HG03103 (cell line): ENCODE results near the gene CLSTN2.

Experiments used
- ATAC-seq: cut with Tn5 transposase; IDR thresholded peaks from one replicate; pipeline ENCODE4 v1.9.1; 2021; ENCODE audit warnings: low read depth; ENCODE audit not compliant: unreplicated experiment

The CLSTN2 gene

DNA sequence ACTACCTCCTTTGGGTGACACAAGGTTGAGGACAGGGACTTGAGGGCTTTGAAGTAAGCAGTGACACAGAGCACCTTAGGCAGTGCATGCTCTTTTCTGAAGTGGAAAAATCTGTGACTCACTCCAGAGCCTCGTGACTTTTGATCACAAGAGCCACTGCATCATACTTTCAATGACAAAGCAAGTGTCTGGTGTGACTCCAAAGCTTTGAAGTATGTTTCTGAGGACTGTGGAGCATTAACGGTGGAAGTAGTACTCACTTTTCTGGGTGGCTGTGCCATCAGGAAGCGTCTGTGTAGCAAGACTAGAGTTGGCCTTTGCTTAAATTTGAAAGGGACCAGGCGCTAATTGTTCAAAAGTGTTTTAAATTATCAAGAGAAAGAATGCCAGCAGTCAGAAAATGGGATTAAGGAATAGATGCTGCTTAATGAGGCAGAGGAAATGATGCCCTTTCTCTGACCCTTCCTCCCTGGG, 532.2 kb downstream of the CLSTN2 start:
- ATAC-seq = no peak

DNA sequence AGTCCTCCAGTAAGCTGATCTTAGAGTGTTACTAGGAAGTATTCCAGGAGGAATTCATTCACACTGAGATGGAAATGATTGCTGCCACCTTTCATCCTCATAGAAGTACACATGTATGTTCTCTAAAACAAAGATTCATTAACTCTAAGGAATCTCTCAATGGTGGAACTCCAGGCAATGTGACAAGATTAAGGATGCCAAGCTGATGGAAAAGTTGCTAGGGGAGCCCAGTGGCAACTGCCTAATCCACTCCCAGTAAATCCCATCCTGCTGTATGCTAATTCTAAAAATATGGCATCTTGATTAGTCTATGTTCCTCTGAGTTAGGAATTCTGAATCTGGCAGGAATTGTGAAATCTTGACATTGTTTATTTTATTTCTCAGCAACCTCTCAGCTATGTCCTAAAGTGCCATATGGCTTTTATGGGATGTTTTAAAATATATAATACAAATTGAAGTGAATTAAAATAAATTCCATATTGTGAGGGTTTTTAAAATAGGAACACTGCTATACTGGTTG, 532.9 kb downstream of the CLSTN2 start:
- no peak for ATAC-seq

DNA sequence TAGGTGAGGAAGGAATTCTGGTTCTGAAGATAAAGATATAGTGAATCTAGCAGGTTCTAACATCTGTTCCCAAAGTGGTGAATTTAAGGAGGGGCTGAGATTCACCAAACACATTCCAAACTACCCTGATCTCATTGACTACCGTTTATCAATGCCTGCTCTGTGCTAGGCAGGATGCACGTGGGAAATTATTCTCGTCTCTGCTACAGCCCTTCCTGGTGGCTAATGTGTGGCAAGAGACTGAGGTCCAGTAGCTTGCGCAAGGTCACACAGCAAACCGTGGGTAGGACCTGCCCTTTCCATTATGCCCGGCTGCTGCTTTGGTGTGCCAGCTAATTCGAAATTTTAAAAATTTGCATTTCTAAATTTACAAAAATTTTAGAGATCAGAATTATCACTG, 533.4 kb downstream of the CLSTN2 start:
- ATAC-seq = no peak

DNA sequence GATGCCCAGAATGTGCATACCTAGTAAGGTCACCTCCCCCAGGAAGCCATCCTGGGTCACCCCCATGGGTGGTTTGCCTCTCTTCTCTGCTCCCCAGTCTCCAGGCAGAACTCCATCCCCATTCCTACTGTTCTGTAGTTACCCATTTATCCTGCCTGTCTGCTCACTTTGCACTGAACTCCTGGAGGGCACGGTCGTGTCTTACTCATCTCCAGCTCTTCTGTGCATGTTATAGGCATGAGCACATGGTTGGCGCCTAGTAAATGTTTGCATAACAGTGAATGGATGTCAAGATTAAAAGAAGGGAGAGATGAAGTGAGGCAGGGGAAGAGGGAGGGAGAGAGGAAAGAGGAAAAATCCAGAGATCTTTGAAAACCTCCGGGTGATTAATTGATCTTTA, 534.5 kb downstream of the CLSTN2 start:
- ATAC-seq = no peak

DNA sequence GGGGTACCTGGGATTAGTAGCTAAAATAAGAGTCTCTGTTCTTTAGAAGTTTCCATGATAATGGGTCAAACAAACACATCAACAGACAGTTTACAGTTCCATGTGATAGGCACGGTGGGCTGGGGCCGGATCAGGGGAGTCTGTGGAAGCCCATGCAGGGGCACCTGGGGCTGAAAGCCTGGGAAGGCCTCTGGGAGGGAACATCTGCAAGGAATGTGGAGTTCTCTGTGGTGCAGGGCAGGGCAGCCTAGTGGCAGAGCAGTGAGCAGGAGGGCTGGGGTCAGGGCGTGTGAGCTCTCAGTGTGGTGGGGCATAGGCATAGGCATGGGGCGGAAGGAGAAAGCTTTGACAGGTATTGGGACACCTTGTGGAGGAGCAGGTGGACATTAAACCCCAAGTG, 535.2 kb downstream of the CLSTN2 start:
- ATAC-seq = no peak

DNA sequence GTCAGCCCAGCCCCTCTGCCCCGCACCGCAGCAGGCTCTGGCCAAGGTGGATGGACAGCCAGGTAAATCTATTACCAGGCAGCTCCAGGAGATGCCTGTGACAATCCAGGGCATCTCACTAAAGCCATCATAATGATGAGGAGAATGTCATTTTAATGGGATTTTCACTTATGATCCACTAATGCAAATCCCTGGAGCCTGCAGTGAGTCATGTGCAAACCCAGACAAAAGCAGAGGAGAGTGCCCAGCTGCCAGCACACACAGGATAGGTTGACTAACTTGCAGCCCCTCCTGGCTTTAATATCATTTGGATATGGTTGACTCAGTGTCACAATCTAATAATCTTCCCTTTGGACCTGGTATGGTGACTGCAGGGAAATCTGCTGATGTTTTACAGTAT, 536.0 kb downstream of the CLSTN2 start:
- no peak for ATAC-seq

DNA sequence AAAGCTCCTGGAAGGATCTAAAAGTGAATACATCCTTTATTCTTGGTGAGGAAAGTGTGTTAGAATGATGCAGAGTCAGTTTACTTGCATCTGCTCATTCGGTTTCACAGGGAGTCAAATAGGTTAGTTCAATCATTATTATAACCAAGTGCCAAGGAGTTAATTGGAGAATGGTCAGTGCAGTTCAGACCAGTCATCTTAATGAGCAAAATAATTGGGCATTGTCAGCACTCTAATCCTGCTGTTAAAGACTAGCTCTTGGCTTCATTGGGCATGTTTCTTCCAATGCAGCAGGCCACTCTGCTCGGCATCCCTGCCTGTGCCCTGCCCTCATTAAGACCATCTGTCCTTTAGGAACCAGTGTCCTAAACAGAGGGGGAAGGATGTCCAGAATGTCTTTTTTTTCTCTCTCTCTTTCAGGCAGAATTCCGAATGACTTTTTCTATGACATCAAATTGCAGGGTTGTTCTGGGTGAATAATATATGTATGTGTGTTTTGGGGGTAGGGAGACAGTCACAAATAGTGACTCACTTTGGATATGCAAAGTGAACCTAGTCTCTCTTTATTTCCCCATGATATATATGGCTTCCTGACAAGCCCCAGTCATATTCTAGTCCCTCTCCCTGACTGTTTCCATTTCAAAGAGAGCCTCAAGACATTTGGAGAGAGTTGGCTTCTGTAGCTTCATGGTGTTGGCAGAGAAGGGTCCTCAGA, 537.5 kb downstream of the CLSTN2 start:
- no peak for ATAC-seq

DNA sequence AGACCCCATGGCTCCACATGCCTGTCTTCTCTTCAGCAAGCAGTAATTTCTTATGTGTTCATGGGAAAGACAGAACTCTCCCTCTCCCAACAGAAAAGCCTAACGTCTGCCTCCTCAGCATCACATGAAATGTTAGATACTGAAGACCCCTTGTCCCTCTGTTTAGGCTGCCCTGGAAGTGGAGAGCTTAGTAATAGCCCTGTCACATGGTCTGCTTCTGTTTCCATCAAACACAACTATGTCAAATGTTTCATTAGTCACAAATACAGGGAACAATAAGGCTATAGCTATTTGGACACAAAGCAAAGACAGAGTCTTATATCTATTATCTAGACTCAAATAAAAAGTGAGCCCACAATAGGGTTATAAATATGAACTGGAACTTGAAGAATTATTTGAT, 552.6 kb downstream of the CLSTN2 start:
- no peak for ATAC-seq

DNA sequence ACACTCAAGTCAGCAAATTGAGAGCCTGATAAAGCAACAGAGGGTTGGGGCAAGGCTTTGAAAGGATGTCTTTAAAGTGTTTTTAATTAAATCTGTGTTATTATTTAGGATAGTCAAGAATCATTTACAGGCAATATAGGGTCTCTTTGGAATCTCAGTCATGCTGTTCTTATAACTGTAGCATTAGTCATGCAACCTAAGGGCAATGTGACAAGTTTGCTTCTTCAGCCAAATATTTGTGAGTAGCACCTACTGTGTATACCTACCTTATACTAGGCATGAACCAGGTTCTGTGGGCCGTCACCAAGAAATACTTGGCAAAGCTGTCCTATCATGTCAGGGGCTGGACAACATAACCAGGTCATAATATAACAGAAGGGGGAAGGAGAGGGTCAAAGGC, 558.3 kb downstream of the CLSTN2 start:
- no peak for ATAC-seq

DNA sequence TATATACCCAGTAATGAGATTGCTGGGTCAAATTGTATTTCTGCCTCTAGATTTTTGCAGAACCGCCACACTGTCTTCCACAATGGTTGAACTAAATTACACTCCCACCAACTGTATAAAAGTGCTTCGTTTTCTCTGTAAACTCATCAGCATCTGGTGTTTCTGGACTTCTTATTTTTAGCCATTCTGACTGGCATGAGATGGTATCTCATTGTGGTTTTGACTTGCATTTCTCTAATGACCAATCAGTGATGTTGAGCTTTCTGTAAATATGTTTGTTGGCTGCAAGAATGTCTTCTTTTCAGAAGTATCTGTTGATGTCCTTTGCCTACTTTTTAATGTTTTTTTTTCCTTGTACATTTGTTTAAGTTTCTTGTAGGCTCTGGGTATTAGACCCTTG, 560.0 kb downstream of the CLSTN2 start:
- no peak for ATAC-seq

DNA sequence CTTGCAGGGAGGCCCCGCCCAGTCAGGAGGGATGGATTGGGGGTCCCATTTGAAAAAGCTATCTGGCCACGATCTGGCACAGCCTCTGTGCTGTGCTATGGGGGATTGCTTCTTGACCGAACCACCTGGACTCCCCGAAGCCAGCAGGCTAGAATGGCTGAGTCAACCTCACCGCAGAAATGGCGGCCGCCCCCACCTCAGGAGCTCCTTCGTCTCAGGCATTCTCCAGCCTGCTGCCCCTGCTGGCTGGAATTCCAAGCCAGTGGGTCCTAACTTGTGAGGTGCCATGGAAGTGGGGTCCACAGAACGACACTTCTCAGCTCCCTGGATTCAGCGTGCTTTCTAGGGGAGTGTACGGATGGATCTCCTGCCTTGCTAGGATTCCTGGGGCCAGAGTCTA, 562.3 kb downstream of the CLSTN2 start:
- ATAC-seq = no peak

DNA sequence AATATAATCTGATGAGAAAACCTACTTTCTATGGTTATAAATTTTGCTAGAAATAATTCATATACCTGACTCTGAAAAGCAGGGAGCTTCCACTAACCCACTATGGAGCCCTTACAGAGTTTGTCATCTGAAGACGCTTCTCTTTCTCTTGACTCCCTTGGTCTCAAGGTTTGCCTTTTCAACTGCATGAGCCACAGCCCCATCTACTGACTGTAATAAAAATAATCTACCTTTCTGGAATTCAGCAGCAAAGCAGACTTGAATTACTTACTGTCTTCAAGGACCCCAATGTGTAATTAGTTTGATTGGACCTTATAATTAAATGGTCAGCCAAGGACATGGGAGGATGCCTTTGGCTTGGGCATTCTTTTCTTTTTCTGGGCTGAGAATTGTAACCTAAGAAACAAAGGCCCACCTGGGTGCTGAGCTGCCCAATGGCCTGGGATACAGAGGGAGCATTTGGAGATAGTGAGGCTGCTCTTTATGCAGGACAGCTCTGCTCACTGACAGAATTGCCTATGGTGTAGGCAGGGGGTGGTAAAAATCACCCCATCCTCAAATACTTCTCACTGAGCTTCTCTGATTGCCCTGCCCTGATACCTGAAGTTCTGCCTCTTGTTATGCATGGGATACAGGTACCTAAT, 564.3 kb downstream of the CLSTN2 start:
- no peak for ATAC-seq

DNA sequence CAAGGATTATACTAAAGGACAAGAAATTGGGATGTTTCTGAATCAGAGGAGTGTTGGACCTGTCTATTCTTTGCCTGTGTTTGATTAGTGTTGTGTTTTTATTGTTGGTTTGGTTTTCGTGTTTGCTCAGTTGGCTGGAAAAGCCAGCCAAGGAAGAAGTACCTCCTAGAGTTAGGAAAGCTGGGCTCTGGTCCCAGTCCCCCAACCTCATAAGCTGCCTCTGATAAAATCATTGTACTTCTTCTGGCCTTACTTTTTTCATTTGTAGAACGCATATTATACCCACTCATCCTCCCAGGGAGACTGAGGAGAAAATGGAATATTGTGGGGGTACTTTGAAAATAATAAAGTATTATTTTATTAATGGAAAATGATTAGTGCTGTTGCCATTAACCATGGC, 565.5 kb downstream of the CLSTN2 start:
- ATAC-seq = no peak

DNA sequence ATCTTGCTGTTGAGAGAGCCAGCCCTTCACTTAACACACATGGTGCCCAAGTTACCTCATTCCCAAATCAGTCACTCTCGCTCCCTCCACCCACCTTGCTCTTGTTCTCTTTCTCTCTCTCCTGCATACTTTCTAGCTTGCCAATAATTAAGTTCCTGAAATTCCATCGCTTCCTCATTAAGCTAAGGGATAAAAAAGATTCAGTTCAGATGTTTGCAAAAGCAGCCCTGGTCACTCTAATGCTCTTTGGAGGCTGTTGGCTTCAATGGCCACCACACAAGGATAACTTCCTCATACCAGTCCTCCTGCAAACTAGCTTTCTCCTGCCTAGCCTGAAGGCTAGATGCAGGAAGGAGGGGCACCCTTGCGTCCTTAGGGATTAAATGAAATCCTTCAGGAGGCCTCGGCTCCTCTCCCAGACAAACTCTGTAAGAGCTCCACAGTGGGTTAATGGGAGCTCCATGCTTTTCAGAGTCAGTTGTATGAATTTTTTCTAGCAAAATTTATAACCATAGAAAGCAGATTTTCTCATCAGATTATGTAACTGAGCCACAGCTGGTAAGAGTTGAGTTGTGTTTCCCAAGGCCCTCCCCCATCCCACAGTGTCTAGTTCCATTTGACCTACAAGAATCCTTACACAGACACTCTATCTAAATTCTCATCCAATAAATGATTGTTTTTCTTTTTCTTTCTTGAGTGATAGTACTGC, 566.2 kb downstream of the CLSTN2 start:
- ATAC-seq = no peak

DNA sequence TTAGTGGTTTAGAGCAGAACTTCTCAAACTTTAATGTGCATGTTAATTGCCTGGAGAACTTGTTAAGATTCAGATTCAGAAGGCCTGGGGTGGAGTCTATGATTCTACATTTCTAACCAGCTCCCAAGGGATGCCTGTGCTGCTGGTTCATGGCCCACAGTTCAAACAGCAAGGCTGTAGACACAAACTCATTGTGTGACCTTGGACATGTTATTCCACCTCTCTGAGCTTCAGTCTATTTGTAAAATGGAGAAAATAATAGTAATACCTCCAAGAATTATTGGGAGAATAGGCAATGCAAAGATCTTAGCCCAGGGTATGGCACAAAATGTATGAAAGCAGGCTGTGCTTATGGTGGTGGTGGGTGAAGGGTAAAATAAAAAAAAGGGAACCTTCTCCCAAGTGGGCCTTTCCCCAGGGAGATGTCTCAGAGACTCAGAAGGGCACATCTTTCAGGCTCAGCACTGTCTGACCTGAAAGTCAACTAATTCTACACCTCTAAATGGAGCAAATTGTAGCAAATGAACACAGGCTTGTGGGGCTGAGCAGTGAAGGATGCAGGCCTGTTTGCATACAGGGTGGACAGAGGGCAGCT, 566.9 kb downstream of the CLSTN2 start:
- ATAC-seq = no peak

DNA sequence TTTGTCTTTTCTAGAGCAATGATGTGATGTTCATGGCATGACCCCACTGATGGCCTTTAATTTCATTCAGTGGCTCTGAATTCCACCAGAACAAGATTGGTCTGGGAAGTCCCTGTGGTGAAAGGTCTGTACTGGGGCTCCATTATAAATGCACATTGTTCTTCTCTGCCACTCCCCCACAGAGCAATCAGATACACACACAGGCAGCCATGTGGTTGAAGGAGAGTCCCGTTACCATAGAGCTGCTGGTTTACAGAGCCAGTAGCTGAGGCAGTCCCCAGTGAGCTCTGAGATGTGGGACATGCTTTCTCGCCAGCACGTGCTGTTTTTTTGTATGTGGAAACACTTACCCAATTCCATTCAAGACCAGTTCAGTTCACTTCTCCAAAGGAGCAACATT, 570.2 kb downstream of the CLSTN2 start:
- no peak for ATAC-seq

DNA sequence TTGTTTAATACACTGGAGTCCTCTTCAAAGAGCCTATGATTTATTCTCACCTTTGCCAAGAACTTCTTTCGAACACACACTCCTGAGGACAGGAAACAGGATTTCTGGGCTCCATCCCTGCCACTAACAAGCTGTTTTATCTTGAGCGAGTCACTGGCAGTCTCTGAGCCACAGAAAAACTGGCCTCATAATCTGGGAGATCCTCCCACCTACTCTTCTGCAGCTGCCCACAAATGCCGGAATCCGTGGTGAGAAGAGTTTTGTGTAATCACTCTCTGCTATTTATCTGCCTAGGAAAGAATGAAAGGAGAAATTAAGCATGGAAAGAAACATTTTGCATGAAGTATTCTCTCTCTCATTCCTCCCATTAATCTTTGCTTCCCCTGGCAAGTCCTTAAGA, 570.9 kb downstream of the CLSTN2 start:
- ATAC-seq = no peak

DNA sequence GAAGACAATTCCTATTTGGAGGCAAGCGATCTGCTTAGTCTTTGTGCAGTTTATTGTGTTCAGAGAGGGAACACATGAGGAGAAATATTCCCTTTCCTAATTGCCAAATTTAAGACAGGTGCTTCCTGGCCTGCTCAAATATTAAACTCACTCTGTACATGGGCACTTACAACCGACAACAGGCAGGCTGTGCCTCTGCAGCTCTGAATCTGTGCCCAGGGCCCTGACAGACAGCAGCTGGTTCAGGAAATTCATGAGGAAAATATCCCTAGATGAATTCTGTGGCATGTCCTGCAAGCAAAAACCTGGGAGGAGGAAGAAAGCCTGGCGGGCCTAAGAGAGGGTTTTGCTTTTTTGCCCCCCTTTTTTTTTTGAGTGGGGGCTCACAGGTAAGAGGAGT, 573.6 kb downstream of the CLSTN2 start:
- no peak for ATAC-seq

DNA sequence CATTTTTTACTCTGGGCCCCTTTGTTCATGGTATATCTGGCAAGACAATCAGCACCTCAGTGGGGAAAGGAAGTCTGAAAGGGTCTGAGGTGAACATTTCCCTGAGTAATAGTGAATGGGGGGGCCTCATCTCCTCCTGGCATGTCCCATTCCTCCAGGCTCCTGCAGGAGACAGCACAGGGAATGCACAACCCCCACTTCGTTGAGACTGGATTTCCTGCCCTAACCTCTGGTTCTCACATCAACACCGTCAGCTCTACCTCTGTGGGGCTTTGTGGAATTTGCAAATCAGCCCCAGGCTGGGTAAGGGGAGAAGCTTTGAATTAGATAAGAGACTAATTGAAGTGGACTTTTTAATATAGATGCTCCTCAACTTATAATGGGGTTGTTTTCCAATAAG, 574.5 kb downstream of the CLSTN2 start:
- no peak for ATAC-seq

DNA sequence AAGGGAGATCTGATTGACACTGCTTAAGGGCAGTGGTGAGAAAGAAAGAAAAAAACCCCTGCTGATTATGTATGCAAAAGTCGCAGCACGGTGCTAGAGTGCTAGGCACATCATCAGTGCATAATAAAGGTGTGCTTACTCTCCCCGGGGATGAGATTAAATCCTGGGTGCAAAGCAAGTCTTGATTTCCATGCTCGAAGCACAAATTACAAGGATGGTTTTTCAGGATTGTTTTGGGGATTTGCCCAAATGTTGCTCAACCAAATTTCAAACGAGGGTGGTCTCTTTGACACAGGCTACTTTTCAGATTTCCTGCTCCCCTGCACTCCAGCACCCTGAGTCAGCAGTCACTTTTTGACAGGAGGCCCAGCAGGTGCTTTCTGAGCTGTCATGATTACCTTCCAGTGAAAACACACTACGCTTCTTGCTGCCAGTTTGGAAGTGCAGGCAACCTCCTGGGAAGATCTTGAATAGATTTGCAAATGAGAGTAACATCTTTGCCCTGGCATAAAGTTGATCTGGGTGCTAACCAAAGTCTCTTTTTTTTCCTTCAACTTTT, 575.4 kb downstream of the CLSTN2 start:
- ATAC-seq = no peak
